Coronary artery (tissue), 2 donors: Measurements from ENCODE around the gene FNDC7.

ENCODE experiments used
- DNase-seq: peaks from one replicate; pipeline ENCODE4 v3.0.0-alpha.2; 2017; ENCODE audit warnings: low spot score
- H3K27ac ChIP-seq, 2 donors: fragments of 200-600 bp; sonication (generic); one replicate each; pipeline ENCODE4 v1.5.1; 2016 to 2019
- H3K4me3 ChIP-seq: fragments of 200-600 bp; sonication (generic); 2 replicates; pipeline ENCODE4 v1.5.1; 2016; ENCODE audit warnings: mild to moderate bottlenecking, moderate library complexity
- TF ChIP-seq, protein P1 (sequence below): fragments of 200-600 bp; sonication (generic); IDR thresholded peaks from one replicate; pipeline ENCODE4 v1.5.1; 2019; ENCODE audit warnings: antibody characterized with exemption

Gene FNDC7

DNA sequence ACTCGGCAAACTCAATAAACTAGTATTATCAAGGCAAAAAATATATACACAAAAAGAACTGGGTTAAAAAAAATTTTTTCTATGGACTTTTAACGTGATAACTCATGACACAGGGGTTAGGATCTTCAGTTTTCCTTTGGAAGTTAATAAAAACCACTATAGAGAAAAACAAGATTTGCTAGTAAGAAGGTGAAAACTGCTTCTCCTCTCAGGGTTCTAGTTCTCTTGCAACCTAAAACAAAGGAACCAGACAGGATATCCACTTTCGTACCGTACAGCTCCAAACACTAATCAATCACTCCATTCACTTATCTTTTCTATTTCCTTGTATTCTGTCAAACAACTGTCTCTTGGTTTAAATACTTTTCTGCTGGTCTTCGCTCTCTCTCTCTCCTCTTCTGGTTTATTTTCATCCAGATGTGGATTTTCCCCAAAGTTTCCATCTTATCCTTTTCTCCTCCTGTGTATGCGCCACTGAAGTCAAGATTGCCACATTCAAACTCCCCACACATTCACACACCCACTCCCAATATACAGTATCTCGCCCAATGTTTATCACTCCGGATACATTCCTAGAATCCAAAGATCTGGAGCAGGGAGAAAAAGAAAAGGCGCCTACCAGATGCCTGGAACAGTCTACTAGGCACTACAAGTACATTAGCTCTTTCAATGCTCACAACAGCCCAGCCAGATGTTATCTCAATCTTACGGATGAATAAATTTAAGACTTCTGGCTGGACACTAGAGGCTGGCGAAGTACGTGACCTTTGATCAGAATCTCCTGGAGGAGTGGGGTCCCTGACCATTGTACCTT lies 21.4 kb upstream of the FNDC7 start:
- H3K4me3 ChIP-seq: peak overlapping the region; percentile 84
- H3K27ac ChIP-seq: peak overlapping the region; percentile 83 to 98
- TF ChIP-seq, protein P1, sequence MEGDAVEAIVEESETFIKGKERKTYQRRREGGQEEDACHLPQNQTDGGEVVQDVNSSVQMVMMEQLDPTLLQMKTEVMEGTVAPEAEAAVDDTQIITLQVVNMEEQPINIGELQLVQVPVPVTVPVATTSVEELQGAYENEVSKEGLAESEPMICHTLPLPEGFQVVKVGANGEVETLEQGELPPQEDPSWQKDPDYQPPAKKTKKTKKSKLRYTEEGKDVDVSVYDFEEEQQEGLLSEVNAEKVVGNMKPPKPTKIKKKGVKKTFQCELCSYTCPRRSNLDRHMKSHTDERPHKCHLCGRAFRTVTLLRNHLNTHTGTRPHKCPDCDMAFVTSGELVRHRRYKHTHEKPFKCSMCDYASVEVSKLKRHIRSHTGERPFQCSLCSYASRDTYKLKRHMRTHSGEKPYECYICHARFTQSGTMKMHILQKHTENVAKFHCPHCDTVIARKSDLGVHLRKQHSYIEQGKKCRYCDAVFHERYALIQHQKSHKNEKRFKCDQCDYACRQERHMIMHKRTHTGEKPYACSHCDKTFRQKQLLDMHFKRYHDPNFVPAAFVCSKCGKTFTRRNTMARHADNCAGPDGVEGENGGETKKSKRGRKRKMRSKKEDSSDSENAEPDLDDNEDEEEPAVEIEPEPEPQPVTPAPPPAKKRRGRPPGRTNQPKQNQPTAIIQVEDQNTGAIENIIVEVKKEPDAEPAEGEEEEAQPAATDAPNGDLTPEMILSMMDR: no peak
- DNase-seq: no peak

DNA sequence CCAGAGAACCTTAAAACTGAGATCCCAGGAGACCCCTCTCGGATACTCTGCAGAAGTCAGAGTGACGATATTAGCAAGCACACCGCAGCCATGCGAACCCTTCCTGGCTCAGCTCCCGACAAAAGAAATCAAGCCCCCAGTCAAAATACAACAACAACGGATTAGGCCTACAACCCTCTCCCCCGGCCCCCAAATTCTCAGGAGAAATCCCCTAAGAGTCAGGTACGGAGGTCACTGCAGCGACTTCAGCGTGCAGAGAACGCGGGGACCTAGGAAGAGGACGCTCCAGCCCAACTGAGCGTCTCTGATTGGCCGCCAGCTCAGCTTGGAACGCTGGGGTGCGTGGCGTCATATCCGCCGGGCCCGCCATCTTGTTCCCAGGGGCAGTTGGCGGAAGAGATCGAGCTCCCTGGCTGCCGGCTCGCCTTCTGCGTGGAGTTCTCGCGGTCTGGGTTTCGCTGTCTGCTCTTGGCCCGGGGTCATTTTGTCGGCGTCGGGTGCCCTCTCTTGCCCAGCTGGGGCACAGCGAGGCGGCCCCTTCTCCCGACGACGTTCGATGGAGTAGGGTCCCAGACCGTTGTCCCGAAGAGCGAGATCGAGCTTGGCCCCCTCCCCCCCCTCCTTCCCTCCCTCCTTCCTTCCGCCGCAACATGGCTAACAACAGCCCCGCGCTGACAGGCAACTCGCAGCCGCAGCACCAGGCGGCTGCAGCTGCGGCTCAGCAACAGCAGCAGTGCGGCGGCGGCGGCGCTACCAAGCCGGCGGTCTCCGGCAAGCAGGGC lies 20.6 kb upstream of the FNDC7 start, which contains the start of gene PRPF38B:
Gene PRPF38B, plus strand, starts transcription at position 369 of the 782 bp plus-strand sequence. Its CDS starts 282 bp downstream, at position 651.
- H3K27ac ChIP-seq: peak within 1 kb of the TSS; percentile 83 to 98
- peak within 1 kb of the TSS; percentile 84 for H3K4me3 ChIP-seq
- TF ChIP-seq, protein P1: no peak
- DNase-seq: peak; percentile 98

DNA sequence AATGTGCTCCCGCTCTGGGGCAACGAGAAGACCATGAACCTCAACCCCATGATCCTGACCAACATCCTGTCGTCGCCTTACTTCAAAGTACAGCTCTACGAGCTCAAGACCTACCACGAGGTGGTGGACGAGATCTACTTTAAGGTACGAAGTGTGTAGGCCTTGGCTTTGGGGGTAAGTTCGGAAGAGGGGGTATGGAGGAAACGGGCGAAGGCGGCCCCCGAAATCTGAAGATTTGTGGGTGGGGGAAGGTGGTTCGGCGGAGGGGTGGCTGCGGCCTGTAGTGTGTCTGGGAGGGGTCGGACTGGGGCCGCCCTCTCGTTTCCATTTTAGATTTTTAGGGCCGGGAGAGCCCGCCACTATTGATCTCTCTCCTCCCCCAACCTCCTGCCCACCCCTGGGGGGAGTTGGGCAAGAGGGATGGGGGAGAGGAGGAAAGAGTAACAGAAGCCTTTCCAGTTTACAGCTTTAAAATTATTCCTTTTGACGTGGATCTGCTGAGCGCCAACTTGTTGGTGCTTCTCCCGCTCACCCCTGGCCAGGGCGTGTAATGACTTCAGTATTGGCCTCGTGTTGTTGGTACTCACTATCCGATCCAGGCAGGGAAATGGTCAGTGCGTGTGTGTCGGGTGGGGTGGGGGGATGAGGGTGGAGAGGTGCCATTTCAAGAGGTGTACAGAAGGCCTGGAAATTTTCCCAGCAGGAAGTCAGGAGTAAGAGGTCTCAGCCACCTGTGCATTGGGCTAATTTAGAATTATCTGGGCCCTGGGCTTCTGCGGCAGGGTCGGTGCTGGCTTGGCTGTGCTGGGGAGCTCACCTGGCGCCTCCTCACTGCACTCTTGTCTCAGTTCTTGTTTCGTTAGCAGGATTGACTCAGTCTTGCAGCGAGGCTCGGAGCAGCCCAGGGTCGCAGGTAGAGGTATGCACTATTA lies 19.7 kb upstream of the FNDC7 start:
- TF ChIP-seq, protein P1: peak; percentile 22
- H3K27ac ChIP-seq: peak overlapping the region; percentile 83 to 98
- peak overlapping the region; percentile 84 for H3K4me3 ChIP-seq
- DNase-seq: peak; percentile 85

DNA sequence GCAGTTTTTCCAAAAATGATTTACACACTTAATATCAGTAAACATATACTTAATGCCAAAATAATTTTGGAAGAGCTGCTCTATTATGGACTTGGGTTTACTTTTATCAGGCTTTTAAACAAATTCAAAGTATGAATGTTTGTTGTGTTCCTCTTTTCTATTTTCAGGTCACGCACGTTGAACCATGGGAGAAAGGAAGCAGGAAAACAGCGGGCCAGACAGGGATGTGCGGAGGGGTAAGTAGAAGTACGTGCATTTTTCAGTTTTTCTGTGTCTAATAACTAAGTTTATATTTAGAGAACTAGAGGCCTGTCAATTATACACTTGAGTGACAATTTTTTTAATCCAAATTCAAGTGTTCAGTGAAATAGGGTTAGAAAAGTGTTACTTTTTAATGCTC lies 17.2 kb upstream of the FNDC7 start:
- no peak overlapping the region for H3K4me3 ChIP-seq
- TF ChIP-seq, protein P1: no peak

DNA sequence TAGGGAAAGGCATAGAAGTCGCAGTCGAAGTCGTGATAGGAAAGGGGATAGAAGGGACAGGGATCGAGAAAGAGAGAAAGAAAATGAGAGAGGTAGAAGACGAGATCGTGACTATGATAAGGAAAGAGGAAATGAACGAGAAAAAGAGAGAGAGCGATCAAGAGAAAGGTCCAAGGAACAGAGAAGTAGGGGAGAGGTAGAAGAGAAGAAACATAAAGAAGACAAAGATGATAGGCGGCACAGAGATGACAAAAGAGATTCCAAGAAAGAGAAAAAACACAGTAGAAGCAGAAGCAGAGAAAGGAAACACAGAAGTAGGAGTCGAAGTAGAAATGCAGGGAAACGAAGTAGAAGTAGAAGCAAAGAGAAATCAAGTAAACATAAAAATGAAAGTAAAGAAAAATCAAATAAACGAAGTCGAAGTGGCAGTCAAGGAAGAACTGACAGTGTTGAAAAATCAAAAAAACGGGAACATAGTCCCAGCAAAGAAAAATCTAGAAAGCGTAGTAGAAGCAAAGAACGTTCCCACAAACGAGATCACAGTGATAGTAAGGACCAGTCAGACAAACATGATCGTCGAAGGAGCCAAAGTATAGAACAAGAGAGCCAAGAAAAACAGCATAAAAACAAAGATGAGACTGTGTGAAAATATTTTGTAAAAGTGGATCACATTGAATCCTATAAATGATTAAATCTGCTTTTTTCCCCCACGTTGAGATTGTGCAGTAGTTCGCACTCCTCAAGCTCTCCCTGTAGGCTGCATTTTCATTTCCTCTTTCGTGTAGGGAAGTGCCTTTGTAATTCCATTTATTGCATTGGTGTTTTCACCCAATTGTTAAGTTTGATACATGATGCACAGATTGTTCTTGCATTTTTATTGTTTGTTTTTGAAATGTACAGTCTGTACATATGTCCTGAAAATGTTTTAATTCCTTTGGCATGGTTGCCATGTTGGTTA lies 13.1 kb upstream of the FNDC7 start:
- peak overlapping the region in 1 of 2 donors; percentile 42 for H3K27ac ChIP-seq
- TF ChIP-seq, protein P1: no peak
- DNase-seq: no peak
- H3K4me3 ChIP-seq: no peak overlapping the region

More for the DNA sequence above, 17.2 kb upstream of the FNDC7 start:
- no peak overlapping the region for H3K27ac ChIP-seq
- no peak for DNase-seq
